MM.1S (cell line): ENCODE results near the gene NFATC1.

Experiments used
- DNase-seq: peaks from one replicate; pipeline ENCODE4 v3.0.0-alpha.2; 2015
- H2AFZ ChIP-seq: fragments of 300-600 bp; sonication (generic); 2 replicates; pipeline ENCODE4 v1.6.0; 2016; ENCODE audit warnings: antibody characterized with exemption, low read length
- H3F3A ChIP-seq: fragments of 300-600 bp; sonication (generic); 2 replicates; pipeline ENCODE4 v1.6.1; 2016; ENCODE audit warnings: mild to moderate bottlenecking, antibody characterized with exemption, low read length, moderate library complexity, mixed read lengths; ENCODE audit not compliant: insufficient read depth
- H3K27ac ChIP-seq: fragments of 300-600 bp; sonication (generic); 2 replicates; pipeline ENCODE4 v1.5.1; 2016; ENCODE audit warnings: mild to moderate bottlenecking, low read length
- H3K27me3 ChIP-seq: fragments of 300-600 bp; sonication (generic); replicated peaks from 2 replicates; pipeline ENCODE4 v1.6.0; 2016; ENCODE audit warnings: low read length; ENCODE audit not compliant: insufficient read depth
- H3K36me3 ChIP-seq: fragments of 300-600 bp; sonication (generic); replicated peaks from 2 replicates; pipeline ENCODE4 v1.6.1; 2016; ENCODE audit warnings: mild to moderate bottlenecking, low read length, mixed read lengths; ENCODE audit not compliant: insufficient read depth
- H3K4me1 ChIP-seq: fragments of 300-600 bp; sonication (generic); 2 replicates; pipeline ENCODE4 v1.6.1; 2016; ENCODE audit warnings: low read length, mixed read lengths
- H3K4me2 ChIP-seq: fragments of 300-600 bp; sonication (generic); 2 replicates; pipeline ENCODE4 v1.6.0; 2016; ENCODE audit warnings: low read depth, low read length
- H3K4me3 ChIP-seq: fragments of 300-600 bp; sonication (generic); 2 replicates; pipeline ENCODE4 v1.5.1; 2016; ENCODE audit warnings: low read length, mixed read lengths
- H3K79me2 ChIP-seq: fragments of 300-600 bp; sonication (generic); 2 replicates; pipeline ENCODE4 v1.6.1; 2016; ENCODE audit warnings: mixed run types, low read length, mixed read lengths
- H3K9ac ChIP-seq: fragments of 300-600 bp; sonication (generic); 2 replicates; pipeline ENCODE4 v1.6.1; 2016; ENCODE audit warnings: low read length, mixed read lengths
- H3K9me2 ChIP-seq: fragments of 300-600 bp; sonication (generic); replicated peaks from 2 replicates; pipeline ENCODE4 v1.6.1; 2016; ENCODE audit warnings: mild to moderate bottlenecking, low read length, mixed read lengths; ENCODE audit not compliant: insufficient read depth
- H3K9me3 ChIP-seq: fragments of 300-600 bp; sonication (generic); replicated peaks from 2 replicates; pipeline ENCODE4 v1.6.1; 2016; ENCODE audit warnings: mild to moderate bottlenecking, low read length, mixed read lengths; ENCODE audit not compliant: insufficient read depth
- H4K20me1 ChIP-seq: fragments of 300-600 bp; sonication (generic); 2 replicates; pipeline ENCODE4 v1.6.1; 2016; ENCODE audit warnings: mild to moderate bottlenecking, low read length, moderate library complexity, mixed read lengths; ENCODE audit not compliant: insufficient read depth
- CTCF ChIP-seq: fragments of 300-600 bp; sonication (generic); IDR thresholded peaks from 2 replicates; pipeline ENCODE4 v1.5.1; 2016; ENCODE audit warnings: antibody characterized with exemption, low read length, mixed read lengths
- EZH2 ChIP-seq: fragments of 300-600 bp; sonication (generic); optimal IDR thresholded peaks from 2 replicates; pipeline ENCODE3; 2017; ENCODE audit warnings: low read depth, mild to moderate bottlenecking, antibody characterized with exemption, low read length, mixed read lengths
- EZH2phosphoT487 ChIP-seq: fragments of 300-600 bp; sonication (generic); IDR thresholded peaks from 2 replicates; pipeline ENCODE4 v1.6.1; 2018; ENCODE audit warnings: antibody characterized with exemption, low read length

Gene NFATC1

GRCh38 chr18:79532313-79533007 lies 136.7 kb downstream of the NFATC1 start:
- Histone ChIP-seq H3K79me2 (no peaks in the 10 kb centered on the region), H3K9me3 (no peaks in the 10 kb centered on the region), H3K4me3 (no peak overlapping the region), H3K27me3 (no peaks in the 10 kb centered on the region), H3K9ac (no peak overlapping the region), H2AFZ (no peak overlapping the region), H3K4me2 (no peak overlapping the region), H3K9me2 (no peaks in the 10 kb centered on the region), H4K20me1 (no peaks in the 10 kb centered on the region), H3K27ac (no peak overlapping the region), H3F3A (no peaks in the 10 kb centered on the region), H3K36me3 (no peaks in the 10 kb centered on the region), H3K4me1 (no peaks in the 10 kb centered on the region)
- DNase-seq = no peak
- TF ChIP-seq EZH2phosphoT487 (no peak), CTCF (no peak), EZH2 (no peak)

GRCh38 chr18:79533146-79533545 lies 137.4 kb downstream of the NFATC1 start:
- Histone ChIP-seq H3K27me3 (no peaks in the 10 kb centered on the region), H2AFZ (no peak overlapping the region)
- TF ChIP-seq CTCF (no peak), EZH2 (no peak), EZH2phosphoT487 (no peak)

GRCh38 chr18:79533591-79533990 lies 137.9 kb downstream of the NFATC1 start:
- Histone ChIP-seq H3K36me3 (no peaks in the 10 kb centered on the region), H3K27me3 (no peaks in the 10 kb centered on the region), H3K9me3 (no peaks in the 10 kb centered on the region), H3K27ac (no peak overlapping the region), H4K20me1 (no peaks in the 10 kb centered on the region), H3K4me1 (no peaks in the 10 kb centered on the region), H3K4me3 (no peak overlapping the region), H3K4me2 (no peak overlapping the region), H2AFZ (no peak overlapping the region), H3K79me2 (no peaks in the 10 kb centered on the region), H3K9ac (no peak overlapping the region), H3F3A (no peaks in the 10 kb centered on the region), H3K9me2 (no peaks in the 10 kb centered on the region)
- TF ChIP-seq EZH2 (no peak), EZH2phosphoT487 (no peak), CTCF (no peak)
- no peak for DNase-seq

More at GRCh38 chr18:79533146-79533545, 137.4 kb downstream of the NFATC1 start:
- H3K4me1 ChIP-seq = no peaks in the 10 kb centered on the region
- no peak for DNase-seq
- no peaks in the 10 kb centered on the region for H3F3A ChIP-seq
- H3K27ac ChIP-seq = no peak overlapping the region
- no peak overlapping the region for H3K4me2 ChIP-seq
- H3K9ac ChIP-seq = no peak overlapping the region
- H3K9me3 ChIP-seq = no peaks in the 10 kb centered on the region
- H4K20me1 ChIP-seq = no peaks in the 10 kb centered on the region
- no peaks in the 10 kb centered on the region for H3K36me3 ChIP-seq
- H3K4me3 ChIP-seq = no peak overlapping the region
- no peaks in the 10 kb centered on the region for H3K79me2 ChIP-seq
- no peaks in the 10 kb centered on the region for H3K9me2 ChIP-seq
